Caco-2 (cell line): ENCODE results near the gene CFAP77. TPM values are rescaled to one million over a fixed set of nuclear protein-coding genes. Genes with fewer than 3 reads are reported as not detected.

Source experiments
- BruUV-seq: library from RNA; stranded (reverse); fragments of 400-500 nt; replicated peaks from 2 replicates; lab custom pipeline; 2021; lab: Mats Ljungman, UMichigan
- CTCF ChIA-PET: fragments of 300-600 bp; sonication (Branson Sonifier 250); formaldehyde crosslinking; loops from one replicate; lab custom pipeline; 2022; ENCODE audit warnings: antibody characterized with exemption; lab: Charles Lee
- POLR2A ChIA-PET: fragments of 300-600 bp; sonication (Branson Sonifier 250); formaldehyde crosslinking; loops from one replicate; lab custom pipeline; 2022; ENCODE audit warnings: antibody characterized with exemption; lab: Charles Lee
- DNase-seq, 2 experiments: peaks; one replicate each; pipeline versions ENCODE4 v3.0.0 to v3.0.0-alpha.2; 2020 to 2022
- H3K27me3 ChIP-seq: replicated peaks from 2 replicates; pipeline ENCODE4 v1.6.0; 2011; ENCODE audit warnings: low read length; ENCODE audit not compliant: control insufficient read depth, insufficient read depth
- H3K36me3 ChIP-seq: 2 replicates; pipeline ENCODE4 v1.5.1; 2011; ENCODE audit warnings: low read length; ENCODE audit not compliant: control insufficient read depth, insufficient read depth
- H3K4me1 ChIP-seq: fragments of 250-450 bp; sonication (Bioruptor Pico); 2 replicates; pipeline ENCODE4 v1.5.1; 2020; ENCODE audit warnings: mild to moderate bottlenecking
- H3K4me3 ChIP-seq: 2 replicates; pipeline ENCODE4 v1.5.1; 2011; ENCODE audit warnings: low read depth, mild to moderate bottlenecking, control low read depth, low read length
- H3K9me3 ChIP-seq: fragments of 250-450 bp; sonication (Bioruptor Pico); 2 replicates; pipeline ENCODE4 v1.5.1; 2020; ENCODE audit warnings: mild to moderate bottlenecking, moderate library complexity
- H3K27ac Mint-ChIP-seq: one replicate; pipeline ENCODE4 v1.8.0; 2022; ENCODE audit warnings: mixed read lengths; ENCODE audit not compliant: unreplicated experiment
- H3K27me3 Mint-ChIP-seq: one replicate; pipeline ENCODE4 v1.8.0; 2022; ENCODE audit warnings: mixed read lengths; ENCODE audit not compliant: insufficient read depth, unreplicated experiment
- H3K36me3 Mint-ChIP-seq: one replicate; pipeline ENCODE4 v1.8.0; 2022; ENCODE audit warnings: mild to moderate bottlenecking, mixed read lengths; ENCODE audit not compliant: insufficient read depth, unreplicated experiment
- H3K4me1 Mint-ChIP-seq: one replicate; pipeline ENCODE4 v1.8.0; 2022; ENCODE audit warnings: low read depth, mixed read lengths; ENCODE audit not compliant: unreplicated experiment
- H3K4me3 Mint-ChIP-seq: one replicate; pipeline ENCODE4 v1.8.0; 2022; ENCODE audit warnings: mild to moderate bottlenecking, moderate library complexity, mixed read lengths; ENCODE audit not compliant: unreplicated experiment
- H3K9me3 Mint-ChIP-seq: one replicate; pipeline ENCODE4 v1.8.0; 2022; ENCODE audit warnings: mixed read lengths; ENCODE audit not compliant: unreplicated experiment
- CTCF ChIP-seq, 2 experiments: fragments of 200-600 bp in 1 of 2; IDR thresholded peaks; 1 replicate in 1 of 2; 2 replicates in 1 of 2; pipeline versions ENCODE4 v1.5.1 to v1.8.0; 2011 to 2022; ENCODE audit warnings: antibody characterized with exemption in 1 of 2, control low read depth in 1 of 2, inconsistent platforms in 1 of 2, low read depth in 1 of 2, low read length in 1 of 2, mild to moderate bottlenecking in 1 of 2, moderate library complexity in 1 of 2; ENCODE audit not compliant: insufficient read depth in 1 of 2, severe bottlenecking in 1 of 2, unreplicated experiment in 1 of 2
- intact Hi-C: fragments of 100-400 bp; cut with micrococcal nuclease; formaldehyde crosslinking; loops from one replicate; pipeline ENCODE4 v1.10.0; 2022; ENCODE audit not compliant: unreplicated experiment
- total RNA-seq: library from RNA; stranded (reverse); gene quantifications from 2 replicates; pipeline ENCODE4 v1.2.3, GENCODE V29; 2022

CFAP77 gene
- total RNA-seq, 1 experiment from 2014 or later = not detected

- no peaks in the 10 kb centered on the region for H3K36me3 ChIP-seq
- no peaks in the 10 kb centered on the region for H3K36me3 Mint-ChIP-seq
- intact Hi-C loops = no loop called here
- POLR2A ChIA-PET = no interaction called here
- no peaks in the 10 kb centered on the region for H3K9me3 Mint-ChIP-seq
- DNase-seq = no peak
- no peaks in the 10 kb centered on the region for H3K4me1 ChIP-seq
- H3K4me3 ChIP-seq = no peak overlapping the region
- no peak overlapping the region for H3K27ac Mint-ChIP-seq
- BruUV-seq = no TSS peak
- no peak overlapping the region for H3K4me3 Mint-ChIP-seq
- CTCF ChIA-PET = no interaction called here
- H3K4me1 Mint-ChIP-seq = no peaks in the 10 kb centered on the region
- no peak for TF ChIP-seq CTCF (IDR thresholded peaks at IDR 0.05; ENCODE audit: insufficient read depth in 1 of 2, low read depth in 1 of 2, low read length in 1 of 2, severe bottlenecking in 1 of 2, unreplicated experiment in 1 of 2)
- no peaks in the 10 kb centered on the region for H3K27me3 Mint-ChIP-seq
- no peaks in the 10 kb centered on the region for H3K9me3 ChIP-seq
- H3K27me3 ChIP-seq = no peaks in the 10 kb centered on the region
Observed at GRCh38 chr9:132481053-132481849, 71.2 kb downstream of the CFAP77 start.

DNA sequence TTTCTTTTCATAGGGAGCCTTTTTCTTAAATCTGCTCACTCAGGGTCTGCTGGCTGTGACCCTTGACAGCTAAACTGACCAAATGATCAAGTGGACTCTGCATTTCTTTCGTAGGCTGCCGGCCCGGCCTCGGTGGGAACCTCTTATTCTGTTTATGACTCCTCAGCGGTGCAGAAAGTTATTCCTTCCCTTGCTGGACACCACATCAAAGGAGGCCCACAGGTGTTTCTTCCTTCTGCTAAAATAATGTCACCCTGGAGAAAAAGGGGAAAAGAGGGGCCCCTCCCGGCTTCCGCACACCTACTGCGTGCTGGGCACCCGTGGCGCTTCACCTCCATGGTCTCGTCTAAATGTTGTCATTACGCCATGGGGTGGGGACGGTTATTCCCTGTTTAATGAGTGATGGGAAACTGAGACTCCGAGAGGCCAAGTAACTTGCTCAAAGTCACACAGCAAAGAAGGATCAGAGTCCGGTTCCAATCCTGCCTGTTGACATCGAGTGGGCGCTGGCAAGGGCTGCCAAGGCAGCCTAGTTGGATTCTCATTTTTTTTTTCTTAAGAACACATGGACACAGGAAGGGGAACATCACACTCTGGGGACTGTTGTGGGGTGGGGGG lies 72.3 kb downstream of the CFAP77 start:
- Histone ChIP-seq H3K4me1 (no peaks in the 10 kb centered on the region), H3K4me3 (no peak overlapping the region), H3K36me3 (no peaks in the 10 kb centered on the region), H3K9me3 (no peaks in the 10 kb centered on the region), H3K27me3 (no peaks in the 10 kb centered on the region)
- Mint-ChIP-seq H3K9me3 (no peaks in the 10 kb centered on the region), H3K4me1 (no peaks in the 10 kb centered on the region), H3K27ac (no peak overlapping the region), H3K27me3 (peaks cover 3% of the 10 kb centered on the region), H3K4me3 (no peak overlapping the region), H3K36me3 (no peaks in the 10 kb centered on the region)
- intact Hi-C loops = no loop called here
- no peak for DNase-seq
- POLR2A ChIA-PET = no interaction called here
- no TSS peak for BruUV-seq
- CTCF ChIA-PET = no interaction called here
- TF ChIP-seq CTCF (IDR thresholded peaks at IDR 0.05; ENCODE audit: insufficient read depth in 1 of 2, low read depth in 1 of 2, low read length in 1 of 2, severe bottlenecking in 1 of 2, unreplicated experiment in 1 of 2) = no peak

DNA sequence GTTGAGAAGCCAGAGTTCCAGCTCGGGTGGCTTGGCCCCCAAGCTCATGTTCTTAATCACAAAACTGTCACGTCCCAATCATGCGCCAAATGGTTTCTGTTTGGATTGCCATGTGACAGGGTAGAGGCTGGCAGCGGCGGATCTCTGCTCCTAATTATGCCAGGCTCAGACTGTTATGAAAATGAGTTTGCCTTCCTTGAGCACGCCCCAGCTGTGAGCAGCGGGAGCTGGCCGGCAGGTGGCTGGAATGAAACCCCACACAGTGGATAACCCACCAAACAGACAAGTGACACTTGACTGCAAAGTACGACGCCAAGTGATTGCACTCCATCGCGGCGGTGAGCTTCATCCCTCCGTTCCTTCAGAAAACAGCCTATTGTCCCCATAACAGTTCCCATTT lies 75.4 kb downstream of the CFAP77 start:
- no peak overlapping the region for H3K27ac Mint-ChIP-seq
- ChIA-PET CTCF (interaction anchor here (0.6 to 1.0 kb wide), 2 partner anchors 13 to 64 kb away, joined by 3 to 7 read pairs; no protein-coding TSS in a partner anchor), POLR2A (no interaction called here)
- Histone ChIP-seq H3K27me3 (no peaks in the 10 kb centered on the region), H3K9me3 (no peaks in the 10 kb centered on the region), H3K36me3 (no peaks in the 10 kb centered on the region), H3K4me1 (no peaks in the 10 kb centered on the region), H3K4me3 (no peak overlapping the region)
- no peak for DNase-seq
- no TSS peak for BruUV-seq
- H3K4me3 Mint-ChIP-seq = no peak overlapping the region
- no peaks in the 10 kb centered on the region for H3K9me3 Mint-ChIP-seq
- H3K36me3 Mint-ChIP-seq = no peaks in the 10 kb centered on the region
- intact Hi-C loops = no loop called here
- H3K4me1 Mint-ChIP-seq = no peaks in the 10 kb centered on the region
- peaks cover 13% of the 10 kb centered on the region for H3K27me3 Mint-ChIP-seq
- TF ChIP-seq CTCF (IDR thresholded peaks at IDR 0.05; ENCODE audit: insufficient read depth in 1 of 2, low read depth in 1 of 2, low read length in 1 of 2, severe bottlenecking in 1 of 2, unreplicated experiment in 1 of 2) = no peak
